NCI-H1417 treated with DMSO at 0.1 percent for 48 hours (cell line): ENCODE measurements around the gene SUN1.
"Not testable (repeated sequence)": the region's sequence is repeated elsewhere in the genome, so short reads cannot be mapped to it uniquely, and the experiment has no call there.

ENCODE experiments used
- DNase-seq: peaks from one replicate; lab custom pipeline; 2025; lab: John Stamatoyannopoulos, UW

Gene SUN1, protein sequence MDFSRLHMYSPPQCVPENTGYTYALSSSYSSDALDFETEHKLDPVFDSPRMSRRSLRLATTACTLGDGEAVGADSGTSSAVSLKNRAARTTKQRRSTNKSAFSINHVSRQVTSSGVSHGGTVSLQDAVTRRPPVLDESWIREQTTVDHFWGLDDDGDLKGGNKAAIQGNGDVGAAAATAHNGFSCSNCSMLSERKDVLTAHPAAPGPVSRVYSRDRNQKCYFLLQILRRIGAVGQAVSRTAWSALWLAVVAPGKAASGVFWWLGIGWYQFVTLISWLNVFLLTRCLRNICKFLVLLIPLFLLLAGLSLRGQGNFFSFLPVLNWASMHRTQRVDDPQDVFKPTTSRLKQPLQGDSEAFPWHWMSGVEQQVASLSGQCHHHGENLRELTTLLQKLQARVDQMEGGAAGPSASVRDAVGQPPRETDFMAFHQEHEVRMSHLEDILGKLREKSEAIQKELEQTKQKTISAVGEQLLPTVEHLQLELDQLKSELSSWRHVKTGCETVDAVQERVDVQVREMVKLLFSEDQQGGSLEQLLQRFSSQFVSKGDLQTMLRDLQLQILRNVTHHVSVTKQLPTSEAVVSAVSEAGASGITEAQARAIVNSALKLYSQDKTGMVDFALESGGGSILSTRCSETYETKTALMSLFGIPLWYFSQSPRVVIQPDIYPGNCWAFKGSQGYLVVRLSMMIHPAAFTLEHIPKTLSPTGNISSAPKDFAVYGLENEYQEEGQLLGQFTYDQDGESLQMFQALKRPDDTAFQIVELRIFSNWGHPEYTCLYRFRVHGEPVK

DNA sequence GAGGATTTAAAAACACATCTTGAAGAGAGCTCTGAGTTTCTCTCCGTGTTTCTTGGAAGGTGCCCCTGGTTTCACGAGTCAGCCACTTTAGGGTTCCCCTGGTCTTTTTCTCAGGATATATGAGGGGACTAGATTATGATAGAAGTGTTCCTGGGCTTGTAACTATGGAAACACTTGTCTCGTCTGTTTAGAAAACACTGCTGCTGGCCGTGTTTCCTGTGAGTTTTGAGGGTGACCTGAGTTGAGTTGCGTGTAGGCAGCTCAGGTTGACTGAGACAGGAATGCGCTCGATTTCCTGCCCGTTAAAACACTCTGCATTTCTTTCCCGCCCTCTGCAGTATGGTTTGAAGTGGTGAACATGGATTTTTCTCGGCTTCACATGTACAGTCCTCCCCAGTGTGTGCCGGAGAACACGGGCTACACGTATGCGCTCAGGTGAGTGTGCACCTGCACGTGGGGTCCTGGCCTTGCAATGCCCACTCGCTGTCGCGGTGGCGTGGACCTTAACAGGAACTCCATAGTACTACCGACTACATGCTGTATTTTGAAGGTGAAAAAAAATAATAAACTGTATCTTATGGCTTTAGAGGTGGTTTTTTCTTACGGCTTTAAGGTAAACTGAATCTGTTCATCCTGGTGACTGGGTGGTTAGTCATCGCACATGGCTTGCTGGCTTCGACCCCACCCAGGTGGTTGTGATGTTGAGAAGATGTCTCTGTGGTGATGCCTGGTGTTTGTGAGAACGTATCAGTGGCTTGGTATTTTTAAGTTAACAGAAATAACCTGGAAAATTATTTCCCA is at the start of gene SUN1:
TSS of gene SUN1 (plus strand) at position 310 of the 801 bp plus-strand sequence. CDS start at position 359, 49 bp downstream.
- no peak for DNase-seq

DNA sequence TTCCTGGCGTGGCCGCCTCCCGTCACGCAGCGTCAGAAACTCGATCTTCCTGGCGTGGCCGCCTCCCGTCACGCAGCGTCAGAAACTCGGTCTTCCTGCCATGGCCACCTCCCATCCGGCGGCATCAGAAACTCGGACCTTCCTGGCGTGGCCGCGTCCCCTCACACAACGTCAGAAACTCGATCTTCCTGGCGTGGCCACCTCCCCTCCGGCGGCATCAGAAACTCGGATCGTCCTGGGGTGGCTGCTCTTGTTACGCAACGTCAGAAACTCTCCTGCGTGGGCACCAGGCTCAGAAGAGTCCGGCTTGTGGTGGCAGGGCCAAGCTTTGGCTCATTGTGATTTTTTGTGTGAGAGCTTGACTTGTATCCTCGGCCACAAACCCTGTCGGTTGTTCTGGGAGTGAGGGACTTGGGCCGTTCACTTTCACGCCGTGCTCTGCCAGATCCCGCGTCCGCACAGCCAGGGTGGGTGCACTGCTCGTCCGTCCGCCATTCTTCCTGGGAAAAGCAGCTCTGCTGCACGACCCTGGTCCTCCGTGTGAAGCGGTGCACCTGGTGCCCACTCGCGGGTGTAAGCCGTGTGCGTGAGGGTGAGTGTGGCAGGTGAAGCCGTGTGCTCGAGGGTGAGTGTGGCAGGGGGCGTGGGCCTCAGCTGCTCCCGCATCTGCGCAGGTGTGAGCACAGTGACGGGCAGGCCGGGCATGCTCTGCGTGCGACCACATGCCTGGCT is 49.4 kb upstream of the SUN1 start:
- DNase-seq: no peak

DNA sequence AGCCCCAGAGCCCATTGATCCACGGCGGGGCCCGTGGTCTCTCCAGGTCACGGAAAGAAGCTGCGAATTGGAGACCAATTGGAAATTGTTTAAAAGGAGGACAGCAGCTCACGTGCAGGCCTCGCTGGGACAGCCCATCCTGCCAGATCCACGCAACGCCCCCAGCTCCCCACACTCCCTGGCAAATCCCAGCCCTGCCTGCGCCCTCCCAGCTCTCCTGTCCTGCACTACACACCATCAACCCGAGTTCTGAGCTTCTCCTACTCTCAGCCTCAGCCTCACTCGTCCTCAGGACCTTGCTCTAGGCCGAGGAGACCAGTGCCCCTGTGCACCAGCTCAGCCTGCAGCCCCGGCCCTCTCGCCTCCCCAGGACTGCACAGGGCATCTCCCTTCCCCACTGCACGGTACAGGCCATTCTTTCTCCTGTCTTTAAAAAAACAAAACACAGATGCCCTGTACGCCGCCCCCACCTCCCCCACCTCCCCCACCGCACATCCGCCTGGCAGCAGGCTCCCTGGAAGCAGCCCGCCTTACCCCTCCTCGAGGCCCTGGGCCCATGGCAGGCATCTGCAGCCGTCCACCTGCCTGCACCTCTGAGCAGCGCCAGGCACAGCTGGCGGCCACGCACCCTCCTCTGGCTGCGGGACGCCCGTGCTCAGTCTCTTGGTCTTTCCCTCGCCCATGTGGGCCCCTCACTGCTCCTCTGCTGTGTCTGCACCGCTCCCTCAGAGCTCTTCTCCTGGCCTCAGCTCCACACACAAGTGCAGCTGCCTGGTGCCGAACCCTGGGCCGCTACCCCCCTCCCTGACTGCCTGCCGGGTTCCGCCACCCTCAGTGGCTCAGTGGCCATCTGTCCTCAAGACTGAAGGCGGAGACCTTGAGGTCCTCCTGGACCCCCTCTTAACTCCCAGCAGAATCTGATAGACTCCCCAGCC is 48.5 kb upstream of the SUN1 start:
- no peak for DNase-seq

DNA sequence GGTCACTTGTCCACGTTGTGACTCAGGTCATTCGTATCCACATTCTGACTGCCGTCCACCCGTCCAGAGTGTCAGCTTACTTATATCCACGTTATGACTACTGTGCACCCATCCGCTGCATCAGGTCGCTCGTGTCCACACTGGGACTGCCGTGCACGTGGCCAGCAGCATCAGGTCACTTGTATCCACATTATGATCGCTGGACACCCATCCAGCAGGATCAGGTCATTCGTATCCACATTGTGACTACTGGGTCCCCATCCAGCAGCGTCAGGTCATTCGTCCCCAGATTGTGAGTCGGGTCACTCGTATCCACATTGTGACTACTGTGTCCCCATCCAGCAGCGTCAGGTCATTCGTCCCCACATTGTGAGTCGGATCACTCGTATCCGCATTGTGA is 47.3 kb upstream of the SUN1 start:
- DNase-seq: no peak

DNA sequence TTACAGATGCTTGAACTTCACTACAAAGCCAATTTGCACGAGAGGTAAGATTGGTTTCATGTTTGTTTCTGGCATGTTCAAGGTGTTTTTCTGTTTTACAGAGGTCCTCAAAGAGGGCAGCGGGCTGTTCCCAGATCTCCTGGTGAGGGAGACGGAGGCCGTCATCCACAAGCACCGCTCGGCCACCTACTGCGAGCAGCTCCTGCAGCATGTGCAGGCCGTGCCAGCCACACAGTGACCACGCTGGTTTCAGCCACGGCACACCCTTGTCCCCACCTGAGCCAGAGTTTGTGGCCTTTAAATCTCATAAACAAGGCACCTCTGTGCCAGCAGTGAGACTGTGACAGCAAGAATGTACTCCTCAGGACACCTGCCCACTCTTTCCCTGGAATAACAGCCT is 46.9 kb upstream of the SUN1 start:
- DNase-seq: no peak

DNA sequence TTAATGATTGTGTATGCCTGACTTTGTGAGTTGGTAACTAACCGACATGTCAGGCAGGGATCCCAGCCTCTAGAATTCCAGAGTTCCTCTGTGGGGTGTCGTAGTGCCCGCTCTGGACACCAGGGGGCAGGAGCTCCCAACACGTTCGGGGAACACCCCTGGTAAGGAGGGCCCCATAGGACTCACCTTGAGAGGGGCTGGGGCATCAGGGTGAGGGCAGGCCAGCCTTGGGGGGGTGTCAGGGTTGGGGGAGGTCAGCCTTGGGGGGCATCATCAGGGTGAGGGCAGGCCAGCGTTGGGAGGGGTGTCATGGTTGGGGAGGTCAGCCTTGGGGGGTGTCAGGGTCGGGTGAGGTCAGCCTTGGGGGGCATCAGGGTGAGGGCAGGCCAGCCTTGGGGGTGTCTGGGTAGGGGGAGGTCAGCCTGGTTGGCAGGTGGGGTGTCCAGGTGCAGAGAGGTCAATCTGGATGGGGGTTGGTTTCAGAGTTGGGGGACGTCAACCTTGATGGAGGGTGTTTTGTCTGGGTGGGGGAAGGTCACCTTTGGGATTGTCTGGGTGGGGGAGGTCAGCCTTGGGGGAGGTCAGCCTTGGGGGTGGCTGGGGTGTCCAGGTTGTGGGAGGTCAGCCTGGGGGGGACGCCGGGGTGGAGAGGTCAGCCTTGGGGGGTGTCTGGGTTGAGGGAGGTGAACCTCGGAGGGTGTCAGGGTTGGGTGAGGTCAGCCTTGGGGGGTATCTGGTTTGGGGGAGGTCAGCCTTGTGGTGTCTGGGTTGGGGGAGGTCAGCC is 45.6 kb upstream of the SUN1 start:
- DNase-seq: no peak

DNA sequence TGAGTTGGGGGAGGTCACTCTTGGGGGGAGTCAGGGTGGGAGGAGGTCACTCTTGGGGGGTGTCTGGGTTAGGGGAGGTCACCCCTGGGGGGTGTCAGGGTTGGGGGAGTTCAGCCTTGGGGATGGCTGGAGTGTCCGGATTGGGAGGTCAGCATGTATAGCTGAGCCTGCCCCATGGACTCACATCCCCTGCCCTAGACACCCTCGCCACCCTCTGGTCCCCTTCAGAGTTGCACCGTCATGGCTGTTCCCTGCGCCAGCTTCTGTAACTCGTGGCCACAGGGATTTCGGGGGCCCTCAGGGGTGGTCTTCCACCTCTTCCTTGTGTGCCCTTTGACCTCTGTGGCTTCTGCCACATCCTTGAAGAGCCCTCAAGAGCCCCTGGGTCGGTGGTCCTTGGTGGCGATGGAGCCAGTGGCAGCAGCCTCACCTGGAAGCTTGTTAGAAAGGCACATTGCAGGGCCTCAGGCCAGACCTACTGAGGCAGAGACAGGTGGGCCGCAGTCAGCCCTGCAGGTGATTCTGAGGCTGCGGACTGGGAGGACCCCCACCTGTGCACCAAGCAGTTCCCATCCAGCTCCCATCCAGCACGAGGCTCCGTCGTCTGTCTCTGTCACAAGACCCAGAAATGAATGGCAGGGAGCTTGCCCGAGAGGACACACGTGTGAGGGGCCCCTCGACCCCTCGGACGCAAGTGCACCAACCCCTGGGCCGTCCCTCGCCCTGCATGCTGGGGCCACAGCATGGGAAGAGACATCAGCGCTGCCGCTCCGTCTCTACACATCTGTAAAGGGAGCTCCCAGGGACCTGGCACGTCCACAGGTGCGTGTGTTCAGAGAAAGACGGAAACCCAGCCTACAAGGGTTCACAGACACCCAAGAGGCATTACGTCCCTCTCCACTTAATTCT is 44.7 kb upstream of the SUN1 start:
- no peak for DNase-seq

DNA sequence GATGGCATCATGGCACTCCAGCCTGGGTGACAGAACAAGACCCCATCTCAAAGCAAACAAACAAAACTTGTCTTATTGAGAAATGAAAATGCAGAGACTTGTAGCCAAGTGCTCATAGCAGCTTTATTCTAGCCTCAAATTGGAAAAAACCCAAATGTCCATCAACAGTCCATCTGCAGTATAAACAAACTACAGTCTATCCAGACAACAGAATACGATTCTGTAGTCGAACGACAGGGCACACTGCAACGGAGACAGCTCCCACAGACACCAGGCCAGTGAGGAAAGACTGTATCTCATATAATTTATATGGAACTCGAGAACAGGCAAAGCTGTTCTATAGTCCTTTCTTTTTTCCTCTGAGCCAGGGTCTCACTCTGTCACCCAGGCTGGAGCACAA is 40.8 kb upstream of the SUN1 start:
- no peak for DNase-seq

DNA sequence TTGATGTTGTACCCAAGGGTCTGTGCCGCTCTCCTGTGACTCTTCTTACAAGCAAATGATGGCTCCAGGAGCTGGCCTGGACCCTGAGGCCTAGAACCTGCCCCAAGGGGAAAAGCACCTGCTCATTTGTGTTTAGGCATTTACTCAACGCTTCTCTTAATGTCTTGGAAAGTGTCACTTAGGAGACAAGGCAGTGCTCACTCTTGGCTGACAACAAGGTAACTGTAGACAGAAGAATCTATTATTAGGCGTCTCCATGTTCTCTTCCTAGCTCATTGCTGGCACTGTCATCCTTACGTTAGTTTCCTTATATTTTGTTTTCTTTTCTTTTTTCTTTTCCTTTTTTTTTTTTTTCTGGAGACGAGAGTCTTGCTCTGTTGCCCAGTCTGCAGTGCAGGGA is 38.1 kb upstream of the SUN1 start:
- no peak for DNase-seq

DNA sequence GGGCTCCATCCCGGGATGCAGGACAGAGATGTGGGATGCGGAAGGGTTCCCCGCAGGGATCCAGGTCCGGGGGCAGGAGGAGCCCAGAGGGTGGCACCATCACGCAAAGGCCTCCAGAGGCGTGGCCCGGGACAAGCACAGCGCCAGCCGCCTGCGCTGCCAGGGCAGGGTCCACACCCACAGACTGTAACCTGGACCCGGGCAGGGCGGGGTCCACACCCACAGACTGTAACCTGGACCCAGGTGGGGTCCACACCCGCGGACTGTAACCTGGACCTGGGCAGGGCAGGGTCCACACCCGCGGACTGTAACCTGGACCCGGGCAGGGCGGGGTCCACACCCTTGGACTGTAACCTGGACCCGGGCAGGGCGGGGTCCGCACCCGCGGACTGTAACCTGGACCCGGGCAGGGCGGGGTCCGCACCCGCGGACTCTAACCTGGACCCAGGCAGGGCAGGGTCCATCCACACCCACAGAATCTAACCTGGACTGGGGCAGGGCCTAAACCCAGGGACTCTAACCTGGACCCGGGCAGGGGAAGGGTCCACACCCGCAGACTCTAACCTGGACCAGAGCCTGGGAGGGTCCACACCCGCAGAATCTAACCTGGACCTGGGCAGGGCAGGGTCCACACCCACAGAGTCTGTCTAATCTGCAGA is 37.5 kb upstream of the SUN1 start:
- no peak for DNase-seq

DNA sequence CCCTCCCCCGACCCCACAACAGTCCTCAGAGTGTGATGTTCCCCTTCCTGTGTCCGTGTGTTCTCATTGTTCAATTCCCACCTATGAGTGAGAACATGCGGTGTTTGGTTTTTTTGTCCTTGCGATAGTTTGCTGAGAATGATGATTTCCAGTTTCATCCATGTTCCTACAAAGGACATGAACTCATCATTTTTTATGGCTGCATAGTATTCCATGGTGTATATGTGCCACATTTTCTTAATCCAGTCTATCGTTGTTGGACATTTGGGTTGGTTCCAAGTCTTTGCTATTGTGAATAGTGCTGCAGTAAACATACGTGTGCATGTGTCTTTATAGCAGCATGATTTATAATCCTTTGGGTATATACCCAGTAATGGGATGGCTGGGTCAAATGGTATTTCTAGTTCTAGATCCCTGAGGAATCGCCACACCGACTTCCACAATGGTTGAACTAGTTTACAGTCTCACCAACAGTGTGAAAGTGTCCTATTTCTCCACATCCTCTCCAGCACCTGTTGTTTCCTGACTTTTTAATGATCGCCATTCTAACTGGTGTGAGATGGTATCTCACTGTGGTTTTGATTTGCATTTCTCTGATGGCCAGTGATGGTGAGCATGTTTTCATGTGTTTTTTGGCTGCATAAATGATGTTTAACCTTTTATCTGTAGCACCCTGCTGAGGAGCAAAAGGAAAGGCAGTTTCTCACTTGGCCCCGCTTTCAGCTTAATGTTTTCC is 35.7 kb upstream of the SUN1 start:
- not testable (repeated sequence) for DNase-seq

DNA sequence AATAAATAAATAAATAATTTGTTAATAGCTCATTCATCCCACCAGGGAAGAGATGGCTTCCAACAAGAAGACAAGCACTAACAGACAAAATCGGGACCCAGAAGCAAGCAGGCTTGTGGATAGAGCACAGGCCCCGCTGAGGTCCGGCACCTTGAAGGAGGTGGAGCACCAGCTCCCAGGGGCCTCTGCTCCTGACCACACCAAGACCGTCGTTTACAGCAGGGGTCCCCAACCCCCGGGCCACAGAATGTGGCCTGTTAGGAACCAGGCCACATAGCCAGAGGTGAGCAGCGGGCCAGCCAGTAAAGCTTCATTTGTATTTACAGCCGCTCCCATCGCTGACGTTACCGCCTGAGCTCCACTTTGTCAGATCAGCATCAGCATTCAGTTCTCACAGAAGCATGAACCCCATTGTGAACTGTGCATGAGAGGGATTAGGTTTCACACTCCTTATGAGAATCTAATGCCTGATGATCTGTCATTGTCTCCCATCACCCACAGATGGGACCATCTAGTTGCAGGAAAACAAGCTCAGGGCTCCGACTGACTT is 33.3 kb upstream of the SUN1 start:
- no peak for DNase-seq

DNA sequence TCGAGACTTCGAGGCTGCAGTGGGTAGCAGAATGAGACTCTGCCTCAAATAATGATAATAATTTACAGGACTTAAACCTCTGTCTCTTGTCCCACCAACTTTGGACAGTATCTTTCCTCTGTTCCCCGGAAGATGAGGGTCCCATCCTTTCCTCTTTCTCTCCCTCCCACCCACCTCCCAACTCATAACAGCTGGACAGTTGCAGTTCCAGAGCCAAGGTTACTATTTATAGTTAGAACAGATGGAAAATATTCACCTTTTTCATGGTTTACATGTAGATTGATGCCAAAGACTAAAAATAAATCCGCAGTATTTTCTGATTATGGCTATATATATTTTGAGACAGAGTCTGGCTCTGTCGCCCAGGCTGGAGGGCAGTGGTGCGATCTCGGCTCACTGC is 31.6 kb upstream of the SUN1 start:
- DNase-seq: no peak

DNA sequence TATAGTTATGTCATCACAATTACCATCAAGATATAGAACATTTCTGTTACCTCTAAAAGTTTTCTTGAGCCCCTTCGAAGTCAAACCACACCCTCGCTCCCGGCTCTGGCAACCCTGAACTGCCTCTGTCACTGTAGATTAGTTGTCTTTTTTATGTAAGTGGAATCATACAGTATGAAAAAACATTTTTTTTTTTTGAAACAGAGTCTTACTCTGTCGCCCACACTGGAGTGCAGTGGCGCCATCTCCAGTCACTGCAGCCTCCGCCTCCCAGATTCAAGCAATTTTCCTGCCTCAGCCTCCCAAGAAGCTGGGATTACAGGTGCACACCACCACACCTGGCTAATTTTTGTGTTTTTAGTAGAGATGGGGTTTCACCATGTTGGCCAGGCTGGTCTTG is 30.9 kb upstream of the SUN1 start:
- DNase-seq: not testable (repeated sequence)

DNA sequence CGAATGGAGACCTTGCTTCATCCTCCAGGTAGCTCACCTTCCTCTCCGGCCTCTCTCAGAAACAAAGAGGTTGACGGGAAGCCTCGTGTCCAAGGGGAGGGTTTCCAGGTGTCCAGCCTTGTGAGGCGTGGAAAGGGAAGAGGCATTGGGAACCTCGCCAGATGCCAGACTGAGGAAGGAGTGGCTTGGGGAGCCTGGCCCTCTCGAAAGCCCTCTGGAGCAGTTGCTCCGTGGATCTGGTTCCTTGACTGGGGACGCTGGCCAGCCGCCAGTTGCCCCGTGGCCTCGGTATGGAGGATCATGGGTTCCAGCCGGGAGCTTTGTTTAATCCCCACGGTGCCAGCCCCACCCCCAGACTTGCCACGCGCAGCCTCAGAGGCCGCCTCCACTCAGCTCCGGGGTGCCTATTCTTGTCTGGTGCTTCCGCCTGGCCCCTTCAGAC is 30.3 kb upstream of the SUN1 start:
- no peak for DNase-seq

DNA sequence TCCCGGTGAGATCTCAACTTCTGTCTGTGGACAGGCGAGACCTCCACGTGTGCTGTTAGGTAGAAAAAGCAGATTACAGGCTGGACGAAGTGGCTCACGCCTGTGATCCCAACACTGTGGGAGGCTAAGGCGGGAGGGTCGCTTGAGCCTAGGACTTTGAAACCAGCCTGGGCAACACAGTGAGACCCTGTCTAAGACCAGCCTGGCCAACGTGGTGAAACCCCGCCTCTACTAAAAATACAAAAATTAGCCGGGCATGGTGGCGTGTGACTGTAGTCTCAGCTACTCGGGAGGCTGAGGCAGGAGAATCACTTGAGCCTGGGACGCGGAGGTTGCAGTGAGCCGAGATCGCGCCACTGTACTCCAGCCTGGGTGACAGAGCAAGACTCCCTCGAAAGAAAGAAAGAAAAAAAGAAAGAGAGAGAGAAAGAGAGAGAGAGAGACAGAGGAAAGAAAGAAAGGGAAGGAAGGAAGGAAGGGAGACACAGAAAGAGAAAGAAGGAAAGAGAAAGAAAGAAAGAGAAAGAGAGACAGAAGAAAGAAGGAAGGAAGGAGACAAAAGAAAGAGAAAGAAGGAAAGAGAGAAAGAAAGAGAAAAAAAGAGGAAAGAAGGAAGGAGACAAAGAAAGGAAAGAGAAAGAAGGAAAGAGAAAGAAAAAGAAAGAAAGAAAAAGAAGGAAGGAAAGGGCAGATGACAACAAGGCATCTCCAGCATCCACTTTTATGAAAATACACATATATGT is 29.6 kb upstream of the SUN1 start:
- DNase-seq: no peak

DNA sequence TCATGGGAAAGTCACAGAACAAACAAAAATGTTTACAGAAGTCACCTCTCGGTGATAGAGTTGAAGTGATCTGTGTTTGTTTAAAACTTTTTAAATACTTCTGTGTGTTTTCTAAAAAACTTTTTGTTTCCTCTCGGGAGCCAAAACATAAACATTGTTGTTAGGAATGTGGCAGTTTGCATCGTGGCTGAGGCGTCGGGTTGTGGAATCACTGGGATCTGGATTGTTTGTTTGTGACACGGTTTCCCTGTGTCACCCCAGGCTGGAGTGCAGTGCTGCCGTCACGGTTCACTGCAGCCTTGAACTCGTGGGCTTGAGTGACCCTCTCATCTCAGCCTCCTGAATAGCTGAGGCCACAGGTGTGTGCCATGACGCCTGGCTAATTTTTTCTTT is 29.0 kb upstream of the SUN1 start:
- no peak for DNase-seq
